Upper lobe of left lung (tissue), 4 donors: ENCODE data around the gene MPO.

Experiments used
- POLR2A ChIP-seq, 4 donors: fragments of 450-650 bp; IDR thresholded peaks; one replicate each; pipeline ENCODE4 v1.5.1; 2016 to 2017; ENCODE audit warnings: antibody characterized with exemption in 4 of 4, mild to moderate bottlenecking in 2 of 4
- POLR2AphosphoS5 ChIP-seq, 2 donors: sonication (generic); formaldehyde crosslinking; IDR thresholded peaks; one replicate each; pipeline ENCODE4 v1.5.1; 2017; ENCODE audit warnings: antibody characterized with exemption in 2 of 2
- TF ChIP-seq, protein P1 (sequence below), 6 experiments: fragments of 450-650 bp in 4 of 6; fragments of 200-600 bp in 2 of 6; sonication (generic) in 2 of 6; IDR thresholded peaks; one replicate each; pipeline ENCODE4 v1.5.1; 2016 to 2019; ENCODE audit warnings: antibody characterized with exemption in 6 of 6

GRCh38 chr17:58315281-58315711 lies 34.6 kb upstream of the MPO start:
- TF ChIP-seq, protein P1, sequence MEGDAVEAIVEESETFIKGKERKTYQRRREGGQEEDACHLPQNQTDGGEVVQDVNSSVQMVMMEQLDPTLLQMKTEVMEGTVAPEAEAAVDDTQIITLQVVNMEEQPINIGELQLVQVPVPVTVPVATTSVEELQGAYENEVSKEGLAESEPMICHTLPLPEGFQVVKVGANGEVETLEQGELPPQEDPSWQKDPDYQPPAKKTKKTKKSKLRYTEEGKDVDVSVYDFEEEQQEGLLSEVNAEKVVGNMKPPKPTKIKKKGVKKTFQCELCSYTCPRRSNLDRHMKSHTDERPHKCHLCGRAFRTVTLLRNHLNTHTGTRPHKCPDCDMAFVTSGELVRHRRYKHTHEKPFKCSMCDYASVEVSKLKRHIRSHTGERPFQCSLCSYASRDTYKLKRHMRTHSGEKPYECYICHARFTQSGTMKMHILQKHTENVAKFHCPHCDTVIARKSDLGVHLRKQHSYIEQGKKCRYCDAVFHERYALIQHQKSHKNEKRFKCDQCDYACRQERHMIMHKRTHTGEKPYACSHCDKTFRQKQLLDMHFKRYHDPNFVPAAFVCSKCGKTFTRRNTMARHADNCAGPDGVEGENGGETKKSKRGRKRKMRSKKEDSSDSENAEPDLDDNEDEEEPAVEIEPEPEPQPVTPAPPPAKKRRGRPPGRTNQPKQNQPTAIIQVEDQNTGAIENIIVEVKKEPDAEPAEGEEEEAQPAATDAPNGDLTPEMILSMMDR (IDR thresholded peaks at IDR 0.05) = no peak
- TF ChIP-seq POLR2AphosphoS5 (IDR thresholded peaks at IDR 0.05) (no peak), POLR2A (IDR thresholded peaks at IDR 0.05) (no peak)
